Adipocyte (in vitro differentiated cells): ENCODE measurements around the gene NCAM1.

Experiments
- DNase-seq: peaks from one replicate; pipeline ENCODE4 v3.0.0-alpha.2; 2015; ENCODE audit warnings: low read depth
- H3K27me3 ChIP-seq: replicated peaks from 2 replicates; pipeline ENCODE4 v1.7.0; 2013; ENCODE audit warnings: mild to moderate bottlenecking, low read length, moderate library complexity; ENCODE audit not compliant: control insufficient read depth, insufficient read depth
- H3K36me3 ChIP-seq: 2 replicates; pipeline ENCODE4 v1.7.0; 2013; ENCODE audit warnings: low read length, mild to moderate bottlenecking, moderate library complexity; ENCODE audit not compliant: control insufficient read depth, insufficient read depth, severe bottlenecking
- H3K4me1 ChIP-seq: 2 replicates; pipeline ENCODE4 v1.7.0; 2013; ENCODE audit warnings: mild to moderate bottlenecking, low read length, moderate library complexity; ENCODE audit not compliant: control insufficient read depth, insufficient read depth
- H3K4me3 ChIP-seq: 2 replicates; pipeline ENCODE4 v1.7.0; 2013; ENCODE audit warnings: mild to moderate bottlenecking, low read length, moderate library complexity
- H3K9ac ChIP-seq: 2 replicates; pipeline ENCODE4 v1.7.0; 2013; ENCODE audit warnings: mild to moderate bottlenecking, low read length, moderate library complexity
- H3K9me3 ChIP-seq: 2 replicates; pipeline ENCODE4 v1.7.0; 2013; ENCODE audit warnings: mild to moderate bottlenecking, low read length, moderate library complexity; ENCODE audit not compliant: control insufficient read depth

NCAM1 gene

DNA sequence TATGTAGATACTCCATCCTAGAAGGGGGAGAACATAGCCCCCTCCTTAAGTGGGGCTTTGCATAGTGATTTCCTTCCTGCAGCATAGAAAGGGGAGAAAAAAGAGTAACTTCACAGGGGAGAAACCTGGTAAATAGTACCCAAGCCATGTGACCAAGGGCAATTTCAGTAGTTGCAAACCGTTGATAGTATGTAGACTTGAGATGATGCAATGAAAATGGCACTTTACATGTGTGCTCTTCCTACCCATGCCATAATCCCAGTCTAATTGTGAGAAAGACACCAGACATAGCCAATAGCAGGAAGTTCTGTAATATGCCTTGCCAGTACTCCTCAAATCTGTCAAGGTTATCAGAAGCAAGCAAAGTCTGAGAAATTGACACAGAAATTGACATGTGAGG, 104.1 kb downstream of the NCAM1 start:
- H3K4me1 ChIP-seq, result no peaks in the 10 kb centered on the region
- H3K4me3 ChIP-seq, result no peak overlapping the region
- no peak overlapping the region for H3K9ac ChIP-seq
- H3K9me3 ChIP-seq, result no peaks in the 10 kb centered on the region
- DNase-seq, result no peak
- no peaks in the 10 kb centered on the region for H3K27me3 ChIP-seq
- no peaks in the 10 kb centered on the region for H3K36me3 ChIP-seq

GRCh38 chr11:113072237-113072858, 111.1 kb downstream of the NCAM1 start:
- Histone ChIP-seq H3K4me3 (no peak overlapping the region), H3K27me3 (peaks cover 3% of the 10 kb centered on the region), H3K9ac (no peak overlapping the region), H3K9me3 (no peaks in the 10 kb centered on the region), H3K4me1 (no peaks in the 10 kb centered on the region), H3K36me3 (no peaks in the 10 kb centered on the region)
- DNase-seq, result no peak

GRCh38 chr11:113073290-113073953, 112.2 kb downstream of the NCAM1 start:
- Histone ChIP-seq H3K4me1 (no peaks in the 10 kb centered on the region), H3K36me3 (no peaks in the 10 kb centered on the region), H3K27me3 (peaks cover 3% of the 10 kb centered on the region), H3K4me3 (no peak overlapping the region), H3K9me3 (no peaks in the 10 kb centered on the region), H3K9ac (no peak overlapping the region)
- no peak for DNase-seq

- no peaks in the 10 kb centered on the region for H3K36me3 ChIP-seq
- no peak overlapping the region for H3K9ac ChIP-seq
- no peaks in the 10 kb centered on the region for H3K9me3 ChIP-seq
- H3K27me3 ChIP-seq, result peaks cover 3% of the 10 kb centered on the region
- DNase-seq, result no peak
- no peak overlapping the region for H3K4me3 ChIP-seq
- no peaks in the 10 kb centered on the region for H3K4me1 ChIP-seq
Observed at GRCh38 chr11:113075586-113076095, 114.4 kb downstream of the NCAM1 start.

GRCh38 chr11:113077379-113077778, 116.2 kb downstream of the NCAM1 start:
- no peaks in the 10 kb centered on the region for H3K36me3 ChIP-seq
- H3K27me3 ChIP-seq, result no peaks in the 10 kb centered on the region
- no peaks in the 10 kb centered on the region for H3K4me1 ChIP-seq
- H3K4me3 ChIP-seq, result no peak overlapping the region
- H3K9ac ChIP-seq, result no peak overlapping the region
- DNase-seq, result no peak
- no peaks in the 10 kb centered on the region for H3K9me3 ChIP-seq

- no peak overlapping the region for H3K4me3 ChIP-seq
- H3K9ac ChIP-seq, result no peak overlapping the region
- H3K4me1 ChIP-seq, result no peaks in the 10 kb centered on the region
- peaks cover 4% of the 10 kb centered on the region for H3K27me3 ChIP-seq
- no peak for DNase-seq
- H3K36me3 ChIP-seq, result no peaks in the 10 kb centered on the region
- H3K9me3 ChIP-seq, result no peaks in the 10 kb centered on the region
Observed at GRCh38 chr11:113082341-113082955, 121.2 kb downstream of the NCAM1 start.

- Histone ChIP-seq H3K4me3 (no peak overlapping the region), H3K4me1 (no peaks in the 10 kb centered on the region), H3K9ac (no peak overlapping the region), H3K27me3 (peaks cover 4% of the 10 kb centered on the region), H3K9me3 (no peaks in the 10 kb centered on the region), H3K36me3 (no peaks in the 10 kb centered on the region)
- no peak for DNase-seq
Observed at GRCh38 chr11:113083571-113083970, 122.4 kb downstream of the NCAM1 start.

DNA sequence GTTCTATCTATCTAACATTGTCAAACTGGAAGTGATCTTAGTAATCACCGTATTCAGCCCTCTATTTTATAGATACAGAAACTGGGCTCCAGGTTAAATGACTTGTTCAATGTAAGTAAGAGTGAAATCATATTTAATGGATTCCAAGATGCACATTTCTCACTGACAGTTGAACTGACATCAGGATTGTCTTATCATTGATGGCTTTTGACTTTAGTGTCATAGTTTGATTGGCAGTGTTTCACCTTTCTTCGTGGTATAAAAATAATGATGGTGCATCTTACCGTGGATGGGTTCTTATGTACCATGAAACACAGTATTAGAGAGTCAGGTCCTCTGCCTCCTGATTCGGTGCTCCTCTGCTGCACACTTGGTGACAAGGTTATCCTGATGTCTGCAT, 123.1 kb downstream of the NCAM1 start:
- Histone ChIP-seq H3K4me1 (no peaks in the 10 kb centered on the region), H3K9me3 (no peaks in the 10 kb centered on the region), H3K4me3 (no peak overlapping the region), H3K27me3 (peaks cover 4% of the 10 kb centered on the region), H3K36me3 (no peaks in the 10 kb centered on the region), H3K9ac (no peak overlapping the region)
- DNase-seq, result no peak

GRCh38 chr11:113085446-113085845, 124.2 kb downstream of the NCAM1 start:
- no peaks in the 10 kb centered on the region for H3K9me3 ChIP-seq
- H3K9ac ChIP-seq, result no peak overlapping the region
- DNase-seq, result no peak
- no peak overlapping the region for H3K4me3 ChIP-seq
- H3K27me3 ChIP-seq, result peaks cover 4% of the 10 kb centered on the region
- H3K4me1 ChIP-seq, result no peaks in the 10 kb centered on the region
- H3K36me3 ChIP-seq, result no peaks in the 10 kb centered on the region

GRCh38 chr11:113087706-113088105, 126.5 kb downstream of the NCAM1 start:
- Histone ChIP-seq H3K4me3 (no peak overlapping the region), H3K27me3 (peaks cover 4% of the 10 kb centered on the region), H3K9me3 (no peaks in the 10 kb centered on the region), H3K4me1 (peaks cover 8% of the 10 kb centered on the region), H3K36me3 (no peaks in the 10 kb centered on the region), H3K9ac (no peak overlapping the region)
- no peak for DNase-seq

- no peaks in the 10 kb centered on the region for H3K27me3 ChIP-seq
- no peaks in the 10 kb centered on the region for H3K9me3 ChIP-seq
- H3K4me3 ChIP-seq, result no peak overlapping the region
- no peaks in the 10 kb centered on the region for H3K36me3 ChIP-seq
- H3K9ac ChIP-seq, result no peak overlapping the region
- peaks cover 8% of the 10 kb centered on the region for H3K4me1 ChIP-seq
- DNase-seq, result no peak
Observed at GRCh38 chr11:113090716-113091480, 129.7 kb downstream of the NCAM1 start.
